NT2/D1 (cell line): ENCODE data around the gene LCN1.

Experiments used
- SUZ12 ChIP-seq: IDR thresholded peaks from 2 replicates; pipeline ENCODE4 v1.6.1; 2011; ENCODE audit not compliant: insufficient read length, insufficient read depth; ENCODE audit errors: extremely low read depth
- YY1 ChIP-seq: IDR thresholded peaks from 2 replicates; pipeline ENCODE4 v1.6.1; 2011; ENCODE audit not compliant: insufficient read length, insufficient read depth

- TF ChIP-seq SUZ12 (no peak), YY1 (no peak)
These were observed 412 bp downstream of the LCN1 start for GRCh38 chr9:135521608-135522095.
